GM13977 (cell line): Measurements from ENCODE around the gene EPOP.
A peak's percentile ranks its signal among the peaks of the same experiment; 100 is the strongest.

Experiments
- DNase-seq: peaks from one replicate; pipeline ENCODE4 v3.0.0; 2012; ENCODE audit warnings: low spot score
- CTCF ChIP-seq: IDR thresholded peaks from 2 replicates; pipeline ENCODE4 v1.5.1; 2012; ENCODE audit warnings: mild to moderate bottlenecking, control low read depth; ENCODE audit not compliant: insufficient read depth; ENCODE audit errors: extremely low read depth, missing control alignments
- in situ Hi-C: fragments of 300-500 bp; cut with MboI; formaldehyde crosslinking; loops from one replicate; pipeline ENCODE4 v1.12.0; 2022; ENCODE audit warnings: low sequenced_read_pairs, low pct_unique_long_range_greater_than_20kb, mixed read lengths, inconsistent platforms; ENCODE audit not compliant: unreplicated experiment

The EPOP gene

GRCh38 chr17:38687286-38687685, 12.5 kb upstream of the EPOP start:
- TF ChIP-seq CTCF, result no peak
- no peak for DNase-seq
- in situ Hi-C loops, result no loop called here

- in situ Hi-C loops, result no loop called here
- DNase-seq, result no peak
- TF ChIP-seq CTCF, result no peak
Measured at GRCh38 chr17:38685491-38685890, 10.7 kb upstream of the EPOP start.

GRCh38 chr17:38681096-38681495, 6.3 kb upstream of the EPOP start:
- in situ Hi-C loops, result no loop called here
- no peak for DNase-seq
- TF ChIP-seq CTCF, result no peak

- in situ Hi-C loops, result loop anchor here (5.0 kb wide), 1 partner anchor 59 kb away; no protein-coding TSS in a partner anchor
- DNase-seq, result no peak
- no peak for TF ChIP-seq CTCF
Measured at GRCh38 chr17:38677819-38678218, 3.1 kb upstream of the EPOP start.

GRCh38 chr17:38676706-38677504, 2.1 kb upstream of the EPOP start:
- TF ChIP-seq CTCF, result peak; percentile 98
- in situ Hi-C loops, result loop anchor here (5.0 kb wide), 1 partner anchor 60 kb away; no protein-coding TSS in a partner anchor
- peak; percentile 86 for DNase-seq

- DNase-seq, result no peak
- TF ChIP-seq CTCF, result peak; percentile 30
- in situ Hi-C loops, result no loop called here
Measured at GRCh38 chr17:38674014-38674748, 576 bp downstream of the EPOP start.
